Neural cell (in vitro differentiated cells): ENCODE data around the gene PTPRT. TPM values are rescaled to one million over a fixed set of nuclear protein-coding genes. Genes with fewer than 3 reads are reported as not detected.

Experiments used
- H2AFZ ChIP-seq: fragments of 200-600, 300-800 bp; sonication (generic), shearing (Covaris generic); 2 replicates; pipeline ENCODE4 v1.6.0; 2014; ENCODE audit warnings: low read depth, mild to moderate bottlenecking, antibody characterized with exemption, low read length, moderate library complexity
- H3F3A ChIP-seq: fragments of 200-600 bp; shearing (Covaris generic); 2 replicates; pipeline ENCODE4 v1.6.1; 2016; ENCODE audit warnings: mild to moderate bottlenecking, moderate library complexity, mixed read lengths, antibody characterized with exemption, low read length; ENCODE audit not compliant: insufficient read depth, poor library complexity, severe bottlenecking
- H3K27ac ChIP-seq: fragments of 200-600, 300-800 bp; sonication (generic), shearing (Covaris generic); 2 replicates; pipeline ENCODE4 v1.5.1; 2014; ENCODE audit warnings: mild to moderate bottlenecking, low read length, moderate library complexity
- H3K27me3 ChIP-seq: fragments of 300-800, 200-600 bp; sonication (generic), shearing (Covaris generic); 2 replicates; pipeline ENCODE4 v1.6.0; 2014; ENCODE audit warnings: mild to moderate bottlenecking, low read depth, low read length, moderate library complexity; ENCODE audit not compliant: insufficient read depth
- H3K36me3 ChIP-seq: fragments of 300-800, 200-600 bp; sonication (generic), shearing (Covaris generic); 2 replicates; pipeline ENCODE4 v1.5.1; 2014; ENCODE audit warnings: mild to moderate bottlenecking, antibody characterized with exemption, low read length, moderate library complexity; ENCODE audit not compliant: insufficient read depth
- H3K4me2 ChIP-seq: fragments of 300-800, 200-600 bp; sonication (generic), shearing (Covaris generic); 2 replicates; pipeline ENCODE4 v1.6.0; 2014; ENCODE audit warnings: mild to moderate bottlenecking, low read length
- H3K4me3 ChIP-seq: fragments of 300-800, 200-600 bp; sonication (generic), shearing (Covaris generic); 2 replicates; pipeline ENCODE4 v1.5.1; 2014; ENCODE audit warnings: mild to moderate bottlenecking, low read length, moderate library complexity
- H3K79me2 ChIP-seq: fragments of 200-600 bp; shearing (Covaris generic); replicated peaks from 2 replicates; pipeline ENCODE4 v1.6.0; 2014; ENCODE audit warnings: mild to moderate bottlenecking, low read length, moderate library complexity; ENCODE audit not compliant: insufficient read depth
- H3K9ac ChIP-seq: fragments of 300-800, 200-600 bp; sonication (generic), shearing (Covaris generic); 2 replicates; pipeline ENCODE4 v1.6.1; 2016; ENCODE audit warnings: mild to moderate bottlenecking, low read length, mixed read lengths
- H3K9me2 ChIP-seq: fragments of 200-600 bp; shearing (Covaris generic); 2 replicates; pipeline ENCODE4 v1.6.1; 2016; ENCODE audit warnings: mild to moderate bottlenecking, low read length, mixed read lengths; ENCODE audit not compliant: insufficient read depth
- H3K9me3 ChIP-seq: fragments of 200-600, 300-800 bp; sonication (generic), shearing (Covaris generic); 2 replicates; pipeline ENCODE4 v1.6.1; 2016; ENCODE audit warnings: mild to moderate bottlenecking, mixed run types, low read length, moderate library complexity, mixed read lengths
- H4K20me1 ChIP-seq: fragments of 200-600 bp; shearing (Covaris generic); 2 replicates; pipeline ENCODE4 v1.6.1; 2016; ENCODE audit warnings: mild to moderate bottlenecking, mixed run types; ENCODE audit not compliant: insufficient read depth
- EP300 ChIP-seq: fragments of 450-650 bp; conservative IDR thresholded peaks from 2 replicates; pipeline ENCODE4 v1.6.1; 2014; ENCODE audit warnings: antibody characterized with exemption, mild to moderate bottlenecking, moderate library complexity; ENCODE audit not compliant: poor library complexity, severe bottlenecking
- EZH2 ChIP-seq: fragments of 200-600, 300-800 bp; shearing (Covaris generic), sonication (generic); IDR thresholded peaks from 2 replicates; pipeline ENCODE4 v1.6.1; 2014; ENCODE audit warnings: antibody characterized with exemption, low read length, borderline replicate concordance, mild to moderate bottlenecking; ENCODE audit not compliant: insufficient read depth, poor library complexity, severe bottlenecking
- MXI1 ChIP-seq: fragments of 450-650 bp; conservative IDR thresholded peaks from 2 replicates; pipeline ENCODE4 v1.6.1; 2014; ENCODE audit warnings: antibody characterized with exemption, mild to moderate bottlenecking; ENCODE audit not compliant: poor library complexity, severe bottlenecking
- POLR2AphosphoS5 ChIP-seq: IDR thresholded peaks from 2 replicates; pipeline ENCODE4 v1.6.1; 2012
- RAD21 ChIP-seq: fragments of 450-650 bp; conservative IDR thresholded peaks from 2 replicates; pipeline ENCODE4 v1.6.1; 2014; ENCODE audit warnings: antibody characterized with exemption, mild to moderate bottlenecking, moderate library complexity
- SMC3 ChIP-seq: fragments of 450-650 bp; conservative IDR thresholded peaks from 2 replicates; pipeline ENCODE4 v1.6.1; 2014; ENCODE audit warnings: antibody characterized with exemption, mild to moderate bottlenecking, moderate library complexity; ENCODE audit not compliant: poor library complexity
- TAF1 ChIP-seq: IDR thresholded peaks from 2 replicates; pipeline ENCODE4 v1.6.1; 2012; ENCODE audit warnings: low read depth
- polyA plus RNA-seq: library from polyadenylated mRNA; depleted of rRNA; stranded (reverse); fragments of >200 nt; gene quantifications from 2 replicates; pipeline ENCODE4 v1.2.3, GENCODE V29; 2014
- TF ChIP-seq, protein P1 (sequence below): IDR thresholded peaks from 2 replicates; pipeline ENCODE4 v1.6.1; 2012; ENCODE audit warnings: borderline replicate concordance
- TF ChIP-seq, protein P2 (sequence below): fragments of 450-650 bp; IDR thresholded peaks from 2 replicates; pipeline ENCODE4 v1.5.1; 2014; ENCODE audit warnings: antibody characterized with exemption, mild to moderate bottlenecking, moderate library complexity; ENCODE audit not compliant: poor library complexity, severe bottlenecking

PTPRT gene
- polyA plus RNA-seq, 1 donor from 2014 or later, result 9.2 TPM

DNA sequence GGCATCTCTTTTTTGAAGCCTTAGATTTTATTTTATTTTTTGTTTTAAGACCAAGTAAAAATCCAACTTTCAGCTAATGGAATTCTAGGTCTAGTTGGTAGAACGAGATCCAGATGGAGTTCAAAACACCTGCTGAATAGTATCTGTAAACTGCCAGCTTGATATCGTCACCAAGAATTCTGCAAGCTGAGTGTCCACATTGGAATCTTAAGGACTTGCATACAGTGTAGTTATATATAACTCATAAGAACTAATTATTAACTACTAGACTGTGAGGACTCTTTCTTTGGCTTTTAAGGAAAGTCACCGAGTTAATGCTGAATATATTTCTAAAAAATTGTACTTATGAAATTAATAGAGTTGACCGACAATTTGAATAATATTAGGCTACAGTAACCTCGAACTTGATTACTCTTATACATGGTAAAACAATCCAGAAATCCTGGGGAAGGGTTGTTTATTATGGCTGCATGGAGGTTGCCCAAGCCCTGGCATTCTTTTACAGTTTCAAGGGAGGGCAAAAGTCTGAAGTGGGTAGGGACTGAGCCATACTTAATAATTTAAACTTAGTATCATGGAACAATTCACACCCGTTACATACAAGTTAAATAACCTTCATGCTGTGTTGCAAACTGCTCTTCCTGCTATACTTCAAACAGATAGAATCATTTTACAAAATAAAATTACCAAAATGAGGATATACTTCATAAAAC, 553.9 kb downstream of the PTPRT start:
- Histone ChIP-seq H3K36me3 (no peaks in the 10 kb centered on the region), H2AFZ (no peak overlapping the region), H3K9ac (no peak overlapping the region), H3K79me2 (no peaks in the 10 kb centered on the region), H3K27me3 (no peaks in the 10 kb centered on the region), H3K9me3 (no peaks in the 10 kb centered on the region), H4K20me1 (no peaks in the 10 kb centered on the region), H3K9me2 (no peaks in the 10 kb centered on the region), H3F3A (no peaks in the 10 kb centered on the region), H3K4me3 (no peak overlapping the region), H3K27ac (no peak overlapping the region), H3K4me2 (no peak overlapping the region)
- TF ChIP-seq EZH2 (no peak), SMC3 (no peak)

DNA sequence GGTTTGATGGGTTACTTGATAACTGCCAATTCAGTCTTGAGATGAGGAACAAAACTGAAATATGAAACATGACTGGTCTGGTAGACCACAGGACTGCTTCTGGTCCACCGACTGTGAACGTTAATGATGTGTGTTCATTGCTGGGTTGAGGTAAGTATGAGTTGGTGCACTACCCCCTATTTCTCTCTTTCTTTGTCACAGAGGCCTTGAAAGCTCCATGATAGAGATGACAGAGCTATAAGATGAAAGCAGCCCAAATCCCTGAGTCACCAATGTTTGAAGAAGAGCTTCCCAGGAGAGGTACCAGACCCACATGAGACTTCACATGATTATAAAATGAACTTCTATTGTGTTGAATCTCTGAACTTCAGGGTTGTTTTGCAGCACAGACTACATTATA, 555.5 kb downstream of the PTPRT start:
- Histone ChIP-seq H3F3A (no peaks in the 10 kb centered on the region), H3K36me3 (no peaks in the 10 kb centered on the region), H4K20me1 (no peaks in the 10 kb centered on the region), H3K9ac (no peak overlapping the region), H2AFZ (no peak overlapping the region), H3K4me3 (no peak overlapping the region), H3K27ac (no peak overlapping the region), H3K27me3 (no peaks in the 10 kb centered on the region), H3K4me2 (no peak overlapping the region), H3K79me2 (no peaks in the 10 kb centered on the region), H3K9me2 (no peaks in the 10 kb centered on the region), H3K9me3 (no peaks in the 10 kb centered on the region)
- TF ChIP-seq SMC3 (no peak), POLR2AphosphoS5 (no peak), EZH2 (no peak), RAD21 (no peak), EP300 (no peak), TAF1 (no peak), MXI1 (no peak)
- TF ChIP-seq, protein P1, sequence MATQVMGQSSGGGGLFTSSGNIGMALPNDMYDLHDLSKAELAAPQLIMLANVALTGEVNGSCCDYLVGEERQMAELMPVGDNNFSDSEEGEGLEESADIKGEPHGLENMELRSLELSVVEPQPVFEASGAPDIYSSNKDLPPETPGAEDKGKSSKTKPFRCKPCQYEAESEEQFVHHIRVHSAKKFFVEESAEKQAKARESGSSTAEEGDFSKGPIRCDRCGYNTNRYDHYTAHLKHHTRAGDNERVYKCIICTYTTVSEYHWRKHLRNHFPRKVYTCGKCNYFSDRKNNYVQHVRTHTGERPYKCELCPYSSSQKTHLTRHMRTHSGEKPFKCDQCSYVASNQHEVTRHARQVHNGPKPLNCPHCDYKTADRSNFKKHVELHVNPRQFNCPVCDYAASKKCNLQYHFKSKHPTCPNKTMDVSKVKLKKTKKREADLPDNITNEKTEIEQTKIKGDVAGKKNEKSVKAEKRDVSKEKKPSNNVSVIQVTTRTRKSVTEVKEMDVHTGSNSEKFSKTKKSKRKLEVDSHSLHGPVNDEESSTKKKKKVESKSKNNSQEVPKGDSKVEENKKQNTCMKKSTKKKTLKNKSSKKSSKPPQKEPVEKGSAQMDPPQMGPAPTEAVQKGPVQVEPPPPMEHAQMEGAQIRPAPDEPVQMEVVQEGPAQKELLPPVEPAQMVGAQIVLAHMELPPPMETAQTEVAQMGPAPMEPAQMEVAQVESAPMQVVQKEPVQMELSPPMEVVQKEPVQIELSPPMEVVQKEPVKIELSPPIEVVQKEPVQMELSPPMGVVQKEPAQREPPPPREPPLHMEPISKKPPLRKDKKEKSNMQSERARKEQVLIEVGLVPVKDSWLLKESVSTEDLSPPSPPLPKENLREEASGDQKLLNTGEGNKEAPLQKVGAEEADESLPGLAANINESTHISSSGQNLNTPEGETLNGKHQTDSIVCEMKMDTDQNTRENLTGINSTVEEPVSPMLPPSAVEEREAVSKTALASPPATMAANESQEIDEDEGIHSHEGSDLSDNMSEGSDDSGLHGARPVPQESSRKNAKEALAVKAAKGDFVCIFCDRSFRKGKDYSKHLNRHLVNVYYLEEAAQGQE, result no peak
- TF ChIP-seq, protein P2, sequence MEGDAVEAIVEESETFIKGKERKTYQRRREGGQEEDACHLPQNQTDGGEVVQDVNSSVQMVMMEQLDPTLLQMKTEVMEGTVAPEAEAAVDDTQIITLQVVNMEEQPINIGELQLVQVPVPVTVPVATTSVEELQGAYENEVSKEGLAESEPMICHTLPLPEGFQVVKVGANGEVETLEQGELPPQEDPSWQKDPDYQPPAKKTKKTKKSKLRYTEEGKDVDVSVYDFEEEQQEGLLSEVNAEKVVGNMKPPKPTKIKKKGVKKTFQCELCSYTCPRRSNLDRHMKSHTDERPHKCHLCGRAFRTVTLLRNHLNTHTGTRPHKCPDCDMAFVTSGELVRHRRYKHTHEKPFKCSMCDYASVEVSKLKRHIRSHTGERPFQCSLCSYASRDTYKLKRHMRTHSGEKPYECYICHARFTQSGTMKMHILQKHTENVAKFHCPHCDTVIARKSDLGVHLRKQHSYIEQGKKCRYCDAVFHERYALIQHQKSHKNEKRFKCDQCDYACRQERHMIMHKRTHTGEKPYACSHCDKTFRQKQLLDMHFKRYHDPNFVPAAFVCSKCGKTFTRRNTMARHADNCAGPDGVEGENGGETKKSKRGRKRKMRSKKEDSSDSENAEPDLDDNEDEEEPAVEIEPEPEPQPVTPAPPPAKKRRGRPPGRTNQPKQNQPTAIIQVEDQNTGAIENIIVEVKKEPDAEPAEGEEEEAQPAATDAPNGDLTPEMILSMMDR, result no peak
